ENCODE measurements around the gene PDZD2.

- TF ChIP-seq POLR2A (IDR thresholded peaks at IDR 0.05; ENCODE audit: low read length) = no peak
- TF ChIP-seq GATA1 (IDR thresholded peaks at IDR 0.05; ENCODE audit: low read depth, low read length) = no peak
These were observed 91.2 kb downstream of the PDZD2 start for GRCh38 chr5:31730139-31730538.
